Activated CD8-positive, alpha-beta T cell treated with anti-CD3 and anti-CD28 coated beads for 36 hours (primary cell): ENCODE results near the gene ARVCF. TPM values are rescaled to one million over a fixed set of nuclear protein-coding genes. Genes with fewer than 3 reads are reported as not detected.

Experiments
- ATAC-seq: fragments of 200-7000 bp; cut with Tn5 transposase; one replicate; pipeline ENCODE4 v1.10.0; 2021; ENCODE audit warnings: mild to moderate bottlenecking, moderate library complexity
- CTCF ChIA-PET: fragments of 350-600 bp; sonication (Branson Sonifier 250); formaldehyde crosslinking; loops from one replicate; lab custom pipeline; 2021; ENCODE audit warnings: antibody characterized with exemption; lab: Charles Lee
- POLR2A ChIA-PET: fragments of 350-600 bp; sonication (Branson Sonifier 250); formaldehyde crosslinking; loops from one replicate; lab custom pipeline; 2021; ENCODE audit warnings: antibody characterized with exemption; lab: Charles Lee
- DNase-seq: peaks from one replicate; pipeline ENCODE4 v3.0.0-alpha.2; 2020
- H3K27ac Mint-ChIP-seq: one replicate; pipeline ENCODE4 v1.8.0; 2021; ENCODE audit warnings: mild to moderate bottlenecking, mixed read lengths
- H3K27me3 Mint-ChIP-seq: one replicate; pipeline ENCODE4 v1.8.0; 2021; ENCODE audit warnings: mixed read lengths
- H3K36me3 Mint-ChIP-seq: one replicate; pipeline ENCODE4 v1.8.0; 2021; ENCODE audit warnings: low read depth, mixed read lengths
- H3K4me1 Mint-ChIP-seq: one replicate; pipeline ENCODE4 v1.8.0; 2021; ENCODE audit warnings: low read depth, mixed read lengths
- H3K4me3 Mint-ChIP-seq: one replicate; pipeline ENCODE4 v1.8.0; 2021; ENCODE audit warnings: mild to moderate bottlenecking, moderate library complexity, mixed read lengths
- H3K9me3 Mint-ChIP-seq: one replicate; pipeline ENCODE4 v1.8.0; 2021; ENCODE audit warnings: mixed read lengths
- intact Hi-C: fragments of 100-400 bp; cut with micrococcal nuclease; formaldehyde crosslinking; loops from one replicate; pipeline ENCODE4 v1.10.0; 2022
- total RNA-seq, 2 experiments: library from RNA; stranded (reverse); gene quantifications; one replicate each; pipeline ENCODE4 v1.2.3, GENCODE V29; 2021
- TF ChIP-seq, protein P1 (sequence below): fragments of 200-600 bp; IDR thresholded peaks from one replicate; pipeline ENCODE4 v1.8.0; 2022; ENCODE audit warnings: antibody characterized with exemption, mild to moderate bottlenecking

ARVCF gene
- total RNA-seq, 2 experiments from 2014 or later, result 1.2 to 1.9 TPM

GRCh38 chr22:20035375-20036083 lies 18.9 kb upstream of the ARVCF start:
- H3K4me3 Mint-ChIP-seq, result no peak overlapping the region
- POLR2A ChIA-PET, result no interaction called here
- DNase-seq (no peak), ATAC-seq (no peak)
- intact Hi-C loops, result no loop called here
- no peaks in the 10 kb centered on the region for H3K36me3 Mint-ChIP-seq
- TF ChIP-seq, protein P1, sequence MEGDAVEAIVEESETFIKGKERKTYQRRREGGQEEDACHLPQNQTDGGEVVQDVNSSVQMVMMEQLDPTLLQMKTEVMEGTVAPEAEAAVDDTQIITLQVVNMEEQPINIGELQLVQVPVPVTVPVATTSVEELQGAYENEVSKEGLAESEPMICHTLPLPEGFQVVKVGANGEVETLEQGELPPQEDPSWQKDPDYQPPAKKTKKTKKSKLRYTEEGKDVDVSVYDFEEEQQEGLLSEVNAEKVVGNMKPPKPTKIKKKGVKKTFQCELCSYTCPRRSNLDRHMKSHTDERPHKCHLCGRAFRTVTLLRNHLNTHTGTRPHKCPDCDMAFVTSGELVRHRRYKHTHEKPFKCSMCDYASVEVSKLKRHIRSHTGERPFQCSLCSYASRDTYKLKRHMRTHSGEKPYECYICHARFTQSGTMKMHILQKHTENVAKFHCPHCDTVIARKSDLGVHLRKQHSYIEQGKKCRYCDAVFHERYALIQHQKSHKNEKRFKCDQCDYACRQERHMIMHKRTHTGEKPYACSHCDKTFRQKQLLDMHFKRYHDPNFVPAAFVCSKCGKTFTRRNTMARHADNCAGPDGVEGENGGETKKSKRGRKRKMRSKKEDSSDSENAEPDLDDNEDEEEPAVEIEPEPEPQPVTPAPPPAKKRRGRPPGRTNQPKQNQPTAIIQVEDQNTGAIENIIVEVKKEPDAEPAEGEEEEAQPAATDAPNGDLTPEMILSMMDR, result no peak
- H3K4me1 Mint-ChIP-seq, result peaks cover 19% of the 10 kb centered on the region
- CTCF ChIA-PET, result interaction anchor here (0.8 kb wide), 1 partner anchor 13 kb away, joined by 3 read pairs; no protein-coding TSS in a partner anchor
- H3K9me3 Mint-ChIP-seq, result no peaks in the 10 kb centered on the region
- H3K27ac Mint-ChIP-seq, result no peak overlapping the region
- no peaks in the 10 kb centered on the region for H3K27me3 Mint-ChIP-seq

DNA sequence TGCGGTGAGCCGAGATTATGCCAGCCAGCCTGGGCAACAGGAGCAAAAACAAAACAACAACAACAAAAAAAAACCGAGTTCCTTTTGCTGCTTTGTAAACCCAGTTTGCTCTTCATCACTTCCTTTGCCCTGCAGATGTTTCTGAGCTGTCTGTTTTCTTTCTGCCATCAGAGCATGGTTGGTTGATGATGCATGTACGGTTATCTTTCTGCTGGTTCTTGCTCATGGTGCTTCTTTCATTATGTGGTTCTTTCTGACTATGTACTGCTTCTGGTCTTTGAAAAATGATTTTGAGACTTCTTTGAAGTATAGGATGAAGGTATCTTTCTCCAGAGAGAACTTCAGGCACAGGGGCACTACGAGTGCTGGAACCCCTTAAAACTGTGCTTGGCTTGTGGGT lies 17.5 kb upstream of the ARVCF start:
- Mint-ChIP-seq H3K4me3 (no peak overlapping the region), H3K4me1 (peaks cover 19% of the 10 kb centered on the region), H3K9me3 (no peaks in the 10 kb centered on the region), H3K36me3 (no peaks in the 10 kb centered on the region), H3K27me3 (no peaks in the 10 kb centered on the region), H3K27ac (no peak overlapping the region)
- intact Hi-C loops, result no loop called here
- ChIA-PET CTCF (interaction anchor here (0.6 to 1.5 kb wide), 4 partner anchors 16 to 73 kb away, joined by 3 read pairs; no protein-coding TSS in a partner anchor), POLR2A (interaction anchor here (1.0 kb wide), 1 partner anchor 10 kb away, joined by 3 read pairs; no protein-coding TSS in a partner anchor)
- TF ChIP-seq, protein P1, result no peak
- DNase-seq (no peak), ATAC-seq (no peak)

DNA sequence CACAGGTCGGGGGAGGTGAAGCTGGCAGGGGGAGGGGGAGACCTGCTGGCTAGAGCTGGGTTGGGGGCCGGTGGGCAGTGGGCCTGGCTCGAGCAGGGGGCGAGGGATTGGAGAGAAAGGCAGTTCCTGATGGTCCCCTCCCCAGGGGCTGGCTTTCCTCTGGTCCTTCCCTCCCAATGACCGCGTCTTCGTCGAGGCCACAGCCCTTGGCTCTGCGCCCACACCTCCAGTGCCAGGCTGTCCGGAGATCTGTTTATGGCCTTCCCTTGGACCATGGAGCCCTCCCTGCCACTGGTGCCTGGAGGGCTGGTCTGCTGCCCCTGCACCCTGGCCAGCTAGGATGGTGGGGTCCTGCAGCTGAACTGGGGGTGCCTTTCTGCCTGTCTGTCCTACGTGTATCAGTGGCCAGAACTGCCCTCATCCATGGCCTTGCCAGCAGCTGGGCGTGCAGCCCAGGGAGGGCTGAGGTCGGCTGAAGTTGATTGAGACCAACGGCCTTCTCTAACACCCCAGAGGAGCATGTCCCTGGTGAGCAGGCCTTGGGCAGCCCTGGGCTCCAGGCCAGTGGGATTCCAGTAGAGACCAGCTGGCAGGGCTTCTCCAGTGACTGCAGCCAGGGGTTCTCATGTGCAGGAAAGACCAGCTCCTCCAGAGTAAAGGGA lies 16.6 kb upstream of the ARVCF start:
- no peaks in the 10 kb centered on the region for H3K27me3 Mint-ChIP-seq
- ChIA-PET POLR2A (interaction anchor here (1.0 kb wide), 1 partner anchor 9 kb away, joined by 3 read pairs; no protein-coding TSS in a partner anchor), CTCF (interaction anchor here (0.6 to 1.4 kb wide), 3 partner anchors 20 to 73 kb away, joined by 3 read pairs; no protein-coding TSS in a partner anchor)
- no peaks in the 10 kb centered on the region for H3K9me3 Mint-ChIP-seq
- H3K4me1 Mint-ChIP-seq, result peaks cover 19% of the 10 kb centered on the region
- TF ChIP-seq, protein P1, result no peak
- DNase-seq, result no peak
- H3K27ac Mint-ChIP-seq, result no peak overlapping the region
- ATAC-seq, result no peak
- H3K36me3 Mint-ChIP-seq, result no peaks in the 10 kb centered on the region
- no peak overlapping the region for H3K4me3 Mint-ChIP-seq
- intact Hi-C loops, result no loop called here

DNA sequence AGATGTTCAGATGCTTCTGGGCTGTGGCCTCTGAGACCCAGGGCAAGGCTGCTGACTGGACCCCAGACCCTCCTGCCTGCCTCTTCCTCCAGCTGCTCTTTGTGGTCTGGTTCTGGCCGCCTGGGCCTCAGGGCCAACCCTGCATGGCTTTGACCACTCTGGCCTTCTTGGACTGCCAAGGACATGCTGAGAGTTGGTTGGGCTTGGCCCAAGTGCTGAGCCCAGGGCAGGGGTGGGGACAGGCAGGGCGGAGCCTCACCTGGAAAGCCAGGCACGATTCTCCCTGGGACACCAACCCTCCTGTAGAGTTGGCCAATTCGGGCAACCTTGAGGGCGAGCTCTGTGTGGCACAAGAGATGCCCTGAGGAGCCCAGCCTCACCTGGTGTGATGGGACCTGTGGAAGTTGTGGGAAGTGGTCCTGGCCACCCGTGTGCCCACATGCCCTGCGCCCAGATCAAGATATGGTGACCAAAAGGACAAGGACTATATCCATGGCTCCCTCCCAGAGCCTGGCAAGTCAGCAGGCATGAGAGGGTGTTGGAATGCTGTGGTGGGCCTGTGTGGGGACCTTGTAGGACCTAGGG lies 15.9 kb upstream of the ARVCF start:
- H3K27me3 Mint-ChIP-seq, result no peaks in the 10 kb centered on the region
- CTCF ChIA-PET, result no interaction called here
- TF ChIP-seq, protein P1, result no peak
- peaks cover 19% of the 10 kb centered on the region for H3K4me1 Mint-ChIP-seq
- ATAC-seq (no peak), DNase-seq (no peak)
- no peaks in the 10 kb centered on the region for H3K9me3 Mint-ChIP-seq
- H3K4me3 Mint-ChIP-seq, result no peak overlapping the region
- no peak overlapping the region for H3K27ac Mint-ChIP-seq
- H3K36me3 Mint-ChIP-seq, result no peaks in the 10 kb centered on the region
- intact Hi-C loops, result no loop called here
- POLR2A ChIA-PET, result no interaction called here
